Measurements from ENCODE around the gene PRMT3. TPM values are rescaled to one million over a fixed set of nuclear protein-coding genes. Genes with fewer than 3 reads are reported as not detected.

Gene PRMT3
- total and polyA plus RNA-seq, 2 of the 13 experiments (the other 11 are each of a cell fraction or from before 2014, with no cell fraction given) = 9.1 to 27.7 TPM

DNA sequence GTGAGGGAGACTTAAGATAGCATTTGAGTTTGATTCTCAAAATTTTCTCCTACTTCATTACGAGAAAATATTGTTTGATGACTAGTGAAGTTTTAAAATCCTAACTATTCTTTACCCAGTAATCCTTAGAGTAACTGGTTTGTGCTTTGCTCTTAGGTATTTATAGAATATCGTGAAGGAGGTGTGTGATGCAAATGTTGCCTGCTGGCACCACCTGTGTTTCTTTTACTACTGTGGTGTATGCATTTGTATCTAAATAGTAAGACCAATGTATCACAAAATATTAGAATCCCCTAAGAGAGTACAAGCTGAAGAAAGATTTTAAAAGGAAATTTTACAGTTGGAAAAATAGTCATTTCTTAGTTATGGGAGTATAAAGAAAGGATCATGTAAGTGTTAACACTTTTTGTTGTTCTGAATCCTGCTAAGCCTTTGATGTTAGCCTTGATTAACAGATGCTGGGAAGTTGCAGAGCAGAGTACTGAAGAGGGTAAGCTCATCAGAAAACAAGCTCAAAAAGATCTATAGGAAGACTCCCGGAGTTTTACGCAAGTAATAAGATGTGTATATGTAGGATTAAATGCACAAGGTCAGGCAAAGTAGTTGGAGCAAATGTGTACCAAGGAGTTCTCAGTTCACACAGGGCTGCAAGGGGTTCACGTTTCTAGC lies 109.7 kb downstream of the PRMT3 start (continued):
- TF ChIP-seq YEATS2 (CRISPR knock-in tag; IDR thresholded peaks at IDR 0.05; ENCODE audit: borderline replicate concordance) (no peak), MEF2D (CRISPR knock-in tag; IDR thresholded peaks at IDR 0.05) (no peak), SRF (IDR thresholded peaks at IDR 0.05; ENCODE audit: low read depth, low read length) (no peak)

DNA sequence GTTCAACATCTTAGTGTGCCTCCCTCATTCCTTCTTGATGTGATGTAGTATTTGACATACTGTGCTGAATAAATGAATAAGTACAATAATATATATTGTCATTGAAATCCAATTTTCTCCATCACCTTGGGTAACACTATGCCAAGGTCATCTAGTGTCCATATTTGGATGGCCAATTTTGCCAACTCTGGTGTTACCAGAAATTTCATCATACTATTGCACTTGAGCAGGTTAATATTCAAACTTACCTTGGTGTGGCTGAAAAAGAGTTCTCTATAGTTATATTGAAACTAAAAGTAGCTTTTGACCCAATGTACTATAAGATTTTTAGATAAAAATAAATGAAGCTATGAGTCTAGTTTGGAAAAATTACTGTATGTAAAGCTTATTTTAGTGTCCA lies 113.7 kb downstream of the PRMT3 start:
- H3K9ac ChIP-seq (ENCODE audit: insufficient read depth, low read depth, low read length) = no peak overlapping the region
- BruUV-seq (replicated peaks) = no TSS peak
- peaks cover 15% of the 10 kb centered on the region for H3K4me1 ChIP-seq (ENCODE audit: insufficient read depth, low read length)
- H3K27me3 ChIP-seq (ENCODE audit: control insufficient read depth in 1 of 2, insufficient read depth in 2 of 2, low read length in 2 of 2) = no peaks in the 10 kb centered on the region
- DNase-seq (ENCODE audit: low spot score) (peak; percentile 13), ATAC-seq (no peak), FAIRE-seq (no peak)
- ChIA-PET POLR2A (no interaction called here), CTCF (ENCODE audit: low intra/inter-chr PET ratio, low total read pairs) (no interaction called here)
- no peaks in the 10 kb centered on the region for H3K9me3 ChIP-seq (ENCODE audit: low read length)
- H3K4me3 ChIP-seq (replicated peaks in 1 of 3; ENCODE audit: insufficient read depth in 1 of 3, low read depth in 2 of 3, low read length in 3 of 3) = no peak overlapping the region
- H3K36me3 ChIP-seq (replicated peaks in 1 of 2; ENCODE audit: control insufficient read depth in 1 of 2, insufficient read depth in 2 of 2, low read length in 2 of 2) = peaks cover 0 to 5% of the 10 kb centered on the region in 2 experiments; a peak in 2 of 5 replicates
- H3K79me2 ChIP-seq (ENCODE audit: insufficient read depth, low read length) = no peaks in the 10 kb centered on the region
- no peak overlapping the region for H2AFZ ChIP-seq (ENCODE audit: low read length)
- H4K20me1 ChIP-seq (ENCODE audit: insufficient read depth, low read length) = no peaks in the 10 kb centered on the region
- intact Hi-C loops (cut with micrococcal nuclease; ENCODE audit: unreplicated experiment) = no loop called here
- in situ Hi-C loops (cut with HindIII; ENCODE audit: extremely low pct_ligation_motif_present, low pct_unique_long_range_greater_than_20kb) = no loop called here
- no peak overlapping the region for H3K27ac ChIP-seq (ENCODE audit: extremely low read length, insufficient read depth, low read length)
- H3K4me2 ChIP-seq (ENCODE audit: low read depth, low read length) = 0 out of 2 replicates have a peak overlapping the region, but pooled peaks have one; percentile 13
- peak; percentile 79 for TF ChIP-seq ZNF644 (CRISPR knock-in tag; IDR thresholded peaks at IDR 0.05; ENCODE audit: low read depth)
- TF ChIP-seq IRX3 (CRISPR knock-in tag; IDR thresholded peaks at IDR 0.05; ENCODE audit: borderline replicate concordance, low read depth) = no peak
- TF ChIP-seq, protein P1, sequence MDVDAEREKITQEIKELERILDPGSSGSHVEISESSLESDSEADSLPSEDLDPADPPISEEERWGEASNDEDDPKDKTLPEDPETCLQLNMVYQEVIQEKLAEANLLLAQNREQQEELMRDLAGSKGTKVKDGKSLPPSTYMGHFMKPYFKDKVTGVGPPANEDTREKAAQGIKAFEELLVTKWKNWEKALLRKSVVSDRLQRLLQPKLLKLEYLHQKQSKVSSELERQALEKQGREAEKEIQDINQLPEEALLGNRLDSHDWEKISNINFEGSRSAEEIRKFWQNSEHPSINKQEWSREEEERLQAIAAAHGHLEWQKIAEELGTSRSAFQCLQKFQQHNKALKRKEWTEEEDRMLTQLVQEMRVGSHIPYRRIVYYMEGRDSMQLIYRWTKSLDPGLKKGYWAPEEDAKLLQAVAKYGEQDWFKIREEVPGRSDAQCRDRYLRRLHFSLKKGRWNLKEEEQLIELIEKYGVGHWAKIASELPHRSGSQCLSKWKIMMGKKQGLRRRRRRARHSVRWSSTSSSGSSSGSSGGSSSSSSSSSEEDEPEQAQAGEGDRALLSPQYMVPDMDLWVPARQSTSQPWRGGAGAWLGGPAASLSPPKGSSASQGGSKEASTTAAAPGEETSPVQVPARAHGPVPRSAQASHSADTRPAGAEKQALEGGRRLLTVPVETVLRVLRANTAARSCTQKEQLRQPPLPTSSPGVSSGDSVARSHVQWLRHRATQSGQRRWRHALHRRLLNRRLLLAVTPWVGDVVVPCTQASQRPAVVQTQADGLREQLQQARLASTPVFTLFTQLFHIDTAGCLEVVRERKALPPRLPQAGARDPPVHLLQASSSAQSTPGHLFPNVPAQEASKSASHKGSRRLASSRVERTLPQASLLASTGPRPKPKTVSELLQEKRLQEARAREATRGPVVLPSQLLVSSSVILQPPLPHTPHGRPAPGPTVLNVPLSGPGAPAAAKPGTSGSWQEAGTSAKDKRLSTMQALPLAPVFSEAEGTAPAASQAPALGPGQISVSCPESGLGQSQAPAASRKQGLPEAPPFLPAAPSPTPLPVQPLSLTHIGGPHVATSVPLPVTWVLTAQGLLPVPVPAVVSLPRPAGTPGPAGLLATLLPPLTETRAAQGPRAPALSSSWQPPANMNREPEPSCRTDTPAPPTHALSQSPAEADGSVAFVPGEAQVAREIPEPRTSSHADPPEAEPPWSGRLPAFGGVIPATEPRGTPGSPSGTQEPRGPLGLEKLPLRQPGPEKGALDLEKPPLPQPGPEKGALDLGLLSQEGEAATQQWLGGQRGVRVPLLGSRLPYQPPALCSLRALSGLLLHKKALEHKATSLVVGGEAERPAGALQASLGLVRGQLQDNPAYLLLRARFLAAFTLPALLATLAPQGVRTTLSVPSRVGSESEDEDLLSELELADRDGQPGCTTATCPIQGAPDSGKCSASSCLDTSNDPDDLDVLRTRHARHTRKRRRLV (CRISPR knock-in tag; IDR thresholded peaks at IDR 0.05) = no peak
- TF ChIP-seq SOX6 (IDR thresholded peaks at IDR 0.05) = no peak
- peak; percentile 12; the same call in 1 of the 2 replicates for TF ChIP-seq SOX6 (CRISPR knock-in tag; IDR thresholded peaks at IDR 0.05)
- 0 out of 2 replicates have a peak, but pooled peaks have one; percentile 32 for TF ChIP-seq ZSCAN9 (CRISPR knock-in tag; IDR thresholded peaks at IDR 0.05; ENCODE audit: borderline replicate concordance)
- TF ChIP-seq ZNF709 (CRISPR knock-in tag; IDR thresholded peaks at IDR 0.05) = no peak
- TF ChIP-seq, protein P2, sequence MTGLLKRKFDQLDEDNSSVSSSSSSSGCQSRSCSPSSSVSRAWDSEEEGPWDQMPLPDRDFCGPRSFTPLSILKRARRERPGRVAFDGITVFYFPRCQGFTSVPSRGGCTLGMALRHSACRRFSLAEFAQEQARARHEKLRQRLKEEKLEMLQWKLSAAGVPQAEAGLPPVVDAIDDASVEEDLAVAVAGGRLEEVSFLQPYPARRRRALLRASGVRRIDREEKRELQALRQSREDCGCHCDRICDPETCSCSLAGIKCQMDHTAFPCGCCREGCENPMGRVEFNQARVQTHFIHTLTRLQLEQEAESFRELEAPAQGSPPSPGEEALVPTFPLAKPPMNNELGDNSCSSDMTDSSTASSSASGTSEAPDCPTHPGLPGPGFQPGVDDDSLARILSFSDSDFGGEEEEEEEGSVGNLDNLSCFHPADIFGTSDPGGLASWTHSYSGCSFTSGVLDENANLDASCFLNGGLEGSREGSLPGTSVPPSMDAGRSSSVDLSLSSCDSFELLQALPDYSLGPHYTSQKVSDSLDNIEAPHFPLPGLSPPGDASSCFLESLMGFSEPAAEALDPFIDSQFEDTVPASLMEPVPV (CRISPR knock-in tag; IDR thresholded peaks at IDR 0.05) = no peak
- TF ChIP-seq CEBPB (IDR thresholded peaks at IDR 0.05; ENCODE audit: borderline replicate concordance, low read depth, low read length) = peak; percentile 63; the same call in 1 of the 2 replicates
- TF ChIP-seq, protein P3, sequence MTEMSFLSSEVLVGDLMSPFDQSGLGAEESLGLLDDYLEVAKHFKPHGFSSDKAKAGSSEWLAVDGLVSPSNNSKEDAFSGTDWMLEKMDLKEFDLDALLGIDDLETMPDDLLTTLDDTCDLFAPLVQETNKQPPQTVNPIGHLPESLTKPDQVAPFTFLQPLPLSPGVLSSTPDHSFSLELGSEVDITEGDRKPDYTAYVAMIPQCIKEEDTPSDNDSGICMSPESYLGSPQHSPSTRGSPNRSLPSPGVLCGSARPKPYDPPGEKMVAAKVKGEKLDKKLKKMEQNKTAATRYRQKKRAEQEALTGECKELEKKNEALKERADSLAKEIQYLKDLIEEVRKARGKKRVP (CRISPR knock-in tag; IDR thresholded peaks at IDR 0.05) = peak in 1 of 2 experiments; percentile 95; a peak in 2 of 4 replicates
- peak; percentile 45; the same call in 1 of the 2 replicates for TF ChIP-seq GATAD2A (CRISPR knock-in tag; IDR thresholded peaks at IDR 0.05)
- no peak for TF ChIP-seq CHCHD3 (CRISPR knock-in tag; IDR thresholded peaks at IDR 0.05)
- TF ChIP-seq XRCC5 (optimal IDR thresholded peaks at IDR 0.05; ENCODE audit: low read length) = no peak
- no peak for TF ChIP-seq FLYWCH1 (CRISPR knock-in tag; IDR thresholded peaks at IDR 0.05)
